OCI-M1 (cell line): Measurements from ENCODE around the gene TEX264.
"Not testable (repeated sequence)": the region's sequence is repeated elsewhere in the genome, so short reads cannot be mapped to it uniquely, and the experiment has no call there.

ENCODE experiments used
- DNase-seq: peaks from one replicate; lab custom pipeline; 2025; lab: John Stamatoyannopoulos, UW

The TEX264 gene, protein sequence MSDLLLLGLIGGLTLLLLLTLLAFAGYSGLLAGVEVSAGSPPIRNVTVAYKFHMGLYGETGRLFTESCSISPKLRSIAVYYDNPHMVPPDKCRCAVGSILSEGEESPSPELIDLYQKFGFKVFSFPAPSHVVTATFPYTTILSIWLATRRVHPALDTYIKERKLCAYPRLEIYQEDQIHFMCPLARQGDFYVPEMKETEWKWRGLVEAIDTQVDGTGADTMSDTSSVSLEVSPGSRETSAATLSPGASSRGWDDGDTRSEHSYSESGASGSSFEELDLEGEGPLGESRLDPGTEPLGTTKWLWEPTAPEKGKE

DNA sequence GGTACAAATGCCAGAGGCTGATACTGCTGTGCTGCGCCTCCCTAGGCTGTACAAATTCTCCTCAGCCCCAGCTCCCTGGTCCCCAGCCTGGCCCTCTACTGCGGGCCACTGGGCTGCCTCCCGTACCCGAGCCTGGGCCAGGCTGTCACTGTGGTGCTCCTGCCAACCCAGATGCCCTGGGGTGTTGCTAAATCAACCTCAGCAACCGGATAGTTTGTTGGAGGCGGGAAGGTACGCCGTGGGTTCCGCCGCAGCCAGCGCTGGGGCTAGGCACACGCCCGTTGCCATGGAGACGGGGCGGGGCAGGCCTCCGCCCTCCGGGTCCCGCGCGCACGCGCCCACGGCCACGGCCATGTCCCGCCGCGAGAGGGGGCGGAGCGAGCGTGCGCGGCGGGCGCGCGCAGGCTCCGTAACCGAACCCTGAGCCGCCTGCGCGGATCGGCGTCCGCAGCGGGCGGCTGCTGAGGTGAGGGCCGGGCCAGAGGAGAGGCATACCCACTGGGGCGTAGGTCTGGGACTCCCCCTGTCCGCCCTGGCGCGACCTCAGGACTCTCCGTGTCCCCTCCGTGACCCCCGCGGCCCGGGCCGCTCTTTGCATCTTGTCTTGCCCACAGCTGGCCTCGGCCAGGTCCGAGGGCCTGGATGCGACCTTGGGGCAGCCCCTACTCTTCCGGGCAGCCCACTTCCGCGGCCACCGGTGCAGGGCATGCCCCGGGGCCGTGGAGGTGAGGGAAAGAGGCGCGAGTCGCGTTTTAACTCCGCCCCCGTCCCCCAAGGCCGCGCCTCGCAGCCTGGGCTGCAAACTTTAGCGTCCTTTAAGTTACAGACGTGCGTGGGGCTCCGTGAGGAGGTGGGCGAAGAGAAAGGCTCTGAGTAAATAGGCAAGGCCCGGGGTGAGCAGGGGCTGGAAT, at the start of gene TEX264:
TSS of gene TEX264 (plus strand) at position 430 of the 911 bp plus-strand sequence. CDS start 3,053 bp downstream, outside the sequence.
- DNase-seq = peak; percentile 79

DNA sequence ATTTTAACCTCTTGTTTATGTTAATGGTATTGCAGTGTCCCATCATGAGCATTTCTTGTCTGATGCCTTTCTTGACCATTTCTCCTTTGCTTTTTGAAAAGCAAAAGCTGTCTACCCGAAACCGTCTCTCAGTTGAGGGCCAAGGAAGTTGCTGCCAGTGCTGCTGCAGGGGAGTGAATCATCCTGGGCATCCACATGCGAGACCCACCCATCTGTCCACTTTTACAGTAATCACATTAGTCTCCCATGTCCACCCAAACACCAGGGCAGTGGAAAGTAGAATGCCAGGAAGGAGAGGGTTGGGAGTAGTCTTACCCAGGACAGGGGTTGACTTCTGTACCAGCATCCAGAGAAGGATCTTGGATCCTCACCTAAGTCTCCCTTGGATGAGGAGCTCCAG, 48.6 kb upstream of the TEX264 start:
- no peak for DNase-seq

DNA sequence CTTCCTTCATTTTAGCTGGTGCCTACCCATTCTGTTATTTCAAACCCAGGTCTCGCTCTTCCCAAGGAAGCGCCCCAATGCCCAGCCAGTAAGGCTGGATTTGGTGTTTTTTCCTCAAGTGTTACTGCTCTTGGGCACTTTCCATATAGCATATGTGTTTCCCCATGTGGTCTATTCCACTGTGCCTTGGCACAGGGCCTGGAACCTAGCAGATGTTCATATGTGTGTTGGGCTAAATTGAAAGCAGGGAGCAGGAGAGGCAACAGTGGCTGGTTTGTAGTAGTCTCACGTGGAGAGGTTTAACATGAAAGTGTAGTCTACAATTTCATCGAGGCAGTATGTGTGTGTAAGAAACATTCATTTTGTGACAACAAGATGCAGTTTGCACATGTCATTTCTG, 48.2 kb upstream of the TEX264 start:
- no peak for DNase-seq

DNA sequence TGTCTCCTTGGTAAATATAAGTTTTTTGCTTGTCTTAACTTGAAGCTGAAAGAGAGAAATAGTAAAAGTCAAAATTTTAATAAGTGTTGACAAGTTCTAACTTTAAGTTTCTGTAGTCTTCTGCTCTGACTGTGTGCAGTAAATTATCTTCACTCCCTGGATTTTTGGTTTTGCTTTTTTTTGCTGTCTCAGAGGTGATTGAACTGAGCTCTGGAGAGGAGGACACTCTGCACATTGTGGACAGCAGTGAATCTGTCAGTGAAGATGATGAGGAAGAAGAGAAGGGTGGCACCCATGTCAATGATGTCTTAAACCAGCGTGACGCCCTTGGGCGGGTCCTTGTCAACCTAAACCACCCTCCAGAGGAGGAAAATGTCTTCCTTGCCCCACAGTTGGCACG, 40.5 kb upstream of the TEX264 start:
- no peak for DNase-seq

DNA sequence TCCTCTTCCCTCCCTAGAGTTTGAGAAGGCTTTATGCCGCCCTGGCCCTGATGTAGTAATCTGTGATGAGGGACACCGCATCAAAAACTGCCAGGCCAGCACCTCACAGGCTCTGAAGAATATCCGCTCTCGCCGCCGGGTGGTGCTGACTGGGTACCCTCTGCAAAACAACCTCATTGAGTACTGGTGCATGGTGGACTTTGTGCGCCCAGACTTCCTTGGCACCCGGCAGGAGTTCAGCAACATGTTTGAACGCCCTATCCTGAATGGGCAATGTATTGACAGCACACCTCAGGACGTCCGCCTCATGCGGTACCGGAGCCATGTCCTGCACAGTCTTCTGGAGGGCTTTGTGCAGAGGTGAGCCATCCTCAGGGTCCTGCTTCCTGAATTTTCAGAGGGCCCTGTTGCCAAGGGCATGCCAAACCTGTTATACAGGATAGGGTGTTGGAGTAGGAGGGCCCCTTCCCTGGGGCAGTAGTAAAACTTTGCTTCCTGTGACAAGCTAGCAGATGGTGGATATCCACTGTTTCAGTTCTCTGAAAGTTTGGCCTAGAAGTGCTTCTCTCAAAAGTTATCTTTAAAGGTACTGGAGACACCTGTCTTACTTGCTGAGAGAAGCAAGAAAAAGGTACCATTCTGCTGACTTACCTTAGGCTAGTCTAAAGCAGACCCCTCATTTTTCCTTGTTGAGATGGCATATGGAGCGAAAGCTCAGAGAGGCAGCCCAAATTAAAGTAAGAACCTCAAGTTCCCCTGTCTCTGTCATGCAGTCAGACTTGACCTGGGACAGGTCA, 33.7 kb upstream of the TEX264 start:
- no peak for DNase-seq

DNA sequence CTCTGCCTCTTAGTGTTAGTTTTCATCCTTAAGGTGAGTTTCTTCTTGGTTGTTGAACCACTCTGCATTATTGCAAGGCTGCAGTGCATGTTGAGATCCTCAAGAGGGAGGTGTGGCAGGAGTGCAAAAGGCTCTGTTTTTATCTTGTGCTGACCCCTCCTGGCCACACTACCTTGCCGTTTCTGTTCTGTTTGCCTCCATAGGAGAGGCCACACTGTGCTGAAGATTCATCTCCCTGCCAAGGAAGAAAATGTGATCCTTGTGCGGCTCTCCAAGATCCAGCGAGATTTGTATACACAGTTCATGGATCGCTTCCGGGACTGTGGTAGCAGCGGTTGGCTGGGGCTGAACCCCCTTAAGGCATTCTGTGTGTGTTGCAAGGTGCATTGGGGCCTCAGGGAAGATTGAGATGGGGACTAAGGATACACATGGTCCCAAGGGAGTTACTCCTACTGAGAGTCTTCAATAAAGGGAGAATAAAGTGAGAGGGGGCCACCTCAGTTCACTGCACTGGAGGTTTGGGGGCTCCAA, 33.0 kb upstream of the TEX264 start:
- DNase-seq = peak; percentile 71

DNA sequence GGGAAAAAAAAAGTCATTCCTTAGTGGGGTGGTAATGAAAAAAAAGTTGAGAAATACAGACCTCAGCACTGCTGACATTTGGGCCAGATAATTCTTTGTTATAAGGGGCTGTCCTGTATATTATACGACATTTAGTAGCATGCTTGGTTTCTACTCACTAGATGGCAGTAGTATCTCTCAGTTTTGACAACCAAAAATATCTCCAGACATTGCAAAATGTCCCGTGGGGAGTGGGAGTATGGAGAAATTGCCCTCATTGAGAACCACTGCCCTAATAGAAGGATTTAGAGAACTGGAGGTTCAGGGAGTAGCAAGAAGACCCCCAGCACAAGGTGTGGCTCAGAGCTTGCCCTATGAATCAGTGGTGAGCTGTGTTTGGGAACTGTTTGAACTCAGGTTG, 28.6 kb upstream of the TEX264 start:
- peak; percentile 12 for DNase-seq

DNA sequence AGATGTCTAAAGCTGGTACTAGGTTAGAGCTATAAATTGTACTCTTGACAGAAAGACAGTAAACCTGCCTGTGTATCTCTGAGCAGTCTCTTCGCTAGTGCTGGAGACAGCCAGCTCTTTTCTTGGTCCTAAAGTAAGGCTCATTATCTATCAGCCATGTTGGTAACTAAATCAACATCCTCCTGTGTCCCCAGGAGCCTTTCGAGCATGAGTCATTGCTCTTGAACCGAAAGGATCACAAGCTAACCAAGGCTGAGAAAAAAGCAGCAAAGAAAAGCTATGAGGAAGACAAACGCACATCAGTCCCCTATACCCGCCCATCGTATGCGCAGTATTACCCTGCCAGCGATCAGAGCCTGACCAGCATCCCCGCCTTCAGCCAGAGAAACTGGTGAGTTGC, 25.0 kb upstream of the TEX264 start:
- DNase-seq = no peak

DNA sequence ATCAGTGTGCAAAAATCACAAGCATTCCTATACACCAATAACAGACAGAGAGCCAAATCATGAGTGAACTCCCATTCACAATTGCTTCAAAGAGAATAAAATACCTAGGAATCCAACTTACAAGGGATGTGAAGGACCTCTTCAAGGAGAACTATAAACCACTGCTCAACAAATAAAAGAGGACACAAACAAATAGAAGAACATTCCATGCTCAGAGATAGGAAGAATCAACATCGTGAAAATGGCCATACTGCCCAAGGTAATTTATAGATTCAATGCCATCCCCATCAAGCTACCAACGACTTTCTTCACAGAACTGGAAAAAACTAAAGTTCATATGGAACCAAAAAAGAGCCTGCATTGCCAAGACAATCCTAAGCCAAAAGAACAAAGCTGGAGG, 18.9 kb upstream of the TEX264 start:
- not testable (repeated sequence) for DNase-seq

DNA sequence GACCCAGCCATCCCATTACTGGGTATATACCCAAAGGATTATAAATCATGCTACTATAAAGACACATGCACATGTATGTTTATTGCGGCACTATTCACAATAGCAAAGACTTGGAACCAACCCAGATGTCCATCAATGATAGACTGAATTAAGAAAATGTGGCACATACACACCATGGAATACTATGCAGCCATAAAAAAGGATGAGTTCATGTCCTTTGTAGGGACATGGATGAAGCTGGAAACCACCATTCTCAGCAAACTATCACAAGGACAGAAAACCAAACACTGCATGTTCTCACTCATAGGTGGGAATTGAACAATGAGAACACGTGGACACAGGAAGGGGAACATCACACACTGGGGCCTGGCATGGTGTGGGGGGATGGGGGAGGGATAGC, 17.6 kb upstream of the TEX264 start:
- not testable (repeated sequence) for DNase-seq

DNA sequence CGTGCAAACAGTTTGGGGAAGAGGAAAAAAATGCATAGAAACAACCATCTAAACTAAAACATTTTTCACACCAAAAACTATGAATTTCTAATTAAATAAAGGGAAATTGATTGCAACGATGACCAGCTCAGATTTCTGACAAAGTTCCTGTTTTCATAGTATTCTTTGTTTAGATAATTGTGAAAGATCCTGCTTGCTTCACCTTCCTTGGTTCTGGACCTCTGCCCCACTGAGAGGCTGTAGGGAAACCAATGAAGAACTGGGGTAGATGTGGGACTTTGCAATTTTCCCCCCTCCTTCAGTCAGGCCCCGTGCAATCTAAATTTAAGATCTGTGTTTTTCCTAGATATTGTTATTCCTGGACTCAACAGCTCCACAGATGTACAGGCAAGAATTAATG, 13.8 kb upstream of the TEX264 start:
- DNase-seq = no peak

DNA sequence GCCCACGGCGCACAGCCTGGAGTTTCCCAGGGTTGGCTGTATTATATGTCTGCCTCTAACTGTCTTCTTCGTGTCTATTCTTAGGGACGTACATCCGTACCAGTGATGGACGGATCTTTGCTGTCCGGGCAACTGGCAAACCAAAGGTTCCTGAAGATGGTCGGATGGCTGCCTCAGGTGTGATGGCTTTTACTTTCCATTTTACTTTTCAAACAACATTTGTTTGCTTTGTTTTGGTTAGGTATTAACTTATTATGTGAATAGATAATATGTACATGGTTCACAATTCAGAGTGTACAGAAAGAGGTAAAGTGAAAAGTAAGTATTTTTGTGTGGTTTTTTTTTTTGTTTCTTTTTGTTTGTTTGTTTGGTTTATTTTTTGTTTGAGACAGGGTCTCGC, 11.1 kb upstream of the TEX264 start:
- no peak for DNase-seq

DNA sequence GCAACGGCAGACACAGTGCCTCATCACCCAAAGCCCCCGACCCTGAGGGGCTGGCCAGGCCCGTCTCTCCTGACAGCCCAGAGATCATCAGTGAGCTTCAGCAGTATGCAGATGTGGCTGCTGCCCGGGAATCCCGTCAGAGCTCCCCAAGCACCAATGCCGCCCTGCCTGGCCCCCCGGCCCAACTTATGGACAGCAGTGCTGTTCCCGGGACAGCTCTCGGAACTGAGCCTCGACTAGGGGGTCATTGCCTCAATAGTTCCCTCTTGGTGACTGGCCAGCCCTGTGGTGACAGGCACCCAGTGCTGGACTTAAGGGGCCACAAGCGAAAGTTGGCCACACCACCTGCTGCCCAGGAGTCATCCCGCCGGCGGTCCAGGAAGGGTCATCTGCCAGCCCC, 8.6 kb upstream of the TEX264 start:
- no peak for DNase-seq

DNA sequence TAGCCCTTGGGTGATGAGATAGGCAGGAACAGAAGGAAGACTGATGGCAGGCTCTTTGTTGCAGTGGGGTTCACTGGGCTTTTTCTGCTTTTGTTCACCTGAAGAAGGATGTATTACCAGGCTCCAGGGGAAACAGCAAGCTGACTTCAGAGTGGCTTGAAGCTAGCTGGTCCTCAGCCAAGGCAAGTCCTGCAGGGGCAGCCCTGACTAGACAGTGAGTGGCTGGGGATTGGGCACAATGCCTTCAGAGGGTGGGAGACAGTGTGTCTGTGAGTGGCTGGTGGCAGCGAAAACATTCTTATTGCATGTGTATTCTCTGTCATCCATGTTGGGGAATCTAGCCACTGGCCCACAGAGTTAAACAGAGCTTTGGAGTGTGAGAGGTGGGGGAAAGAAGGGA, 2.3 kb upstream of the TEX264 start:
- DNase-seq = no peak

DNA sequence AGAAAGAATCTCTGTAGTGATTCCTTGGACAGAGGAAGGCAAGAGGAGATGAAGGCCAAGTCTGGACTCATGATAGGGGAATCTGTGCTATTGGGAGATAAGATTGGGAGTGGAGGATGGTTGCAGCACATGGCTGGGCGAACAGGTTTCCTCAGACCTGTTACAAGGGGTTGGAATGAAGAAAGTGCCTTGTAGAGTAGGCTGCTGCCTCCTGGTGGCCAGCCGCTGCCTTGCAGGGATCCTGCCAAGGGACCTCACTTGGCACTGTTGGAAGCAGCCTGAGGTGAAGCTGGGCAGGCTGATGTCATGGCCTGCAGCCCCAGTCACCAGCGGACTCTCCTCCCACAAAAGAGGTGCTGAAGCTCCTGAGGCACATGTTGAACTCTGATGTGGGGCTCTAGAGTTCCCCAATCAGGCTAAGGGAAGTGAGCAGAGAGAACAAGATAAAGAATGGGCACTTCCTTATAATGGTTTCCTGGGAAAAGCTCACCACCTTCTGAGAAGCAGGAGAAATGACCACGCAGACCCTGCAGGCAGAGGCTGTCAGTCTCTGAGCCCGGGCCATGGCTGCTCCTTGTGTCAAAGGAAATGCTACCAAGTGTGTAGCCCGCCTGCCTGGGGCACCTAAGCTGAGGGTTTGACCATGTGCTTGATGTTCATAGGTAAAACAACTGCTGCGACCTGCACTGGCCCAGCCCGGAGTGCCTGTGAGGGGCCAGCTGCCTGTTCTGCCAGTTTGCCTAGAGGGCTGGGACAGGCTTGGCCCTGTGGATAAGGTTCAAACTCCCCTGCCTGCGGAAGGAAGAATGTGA, 1.6 kb upstream of the TEX264 start:
- DNase-seq = peak; percentile 90

DNA sequence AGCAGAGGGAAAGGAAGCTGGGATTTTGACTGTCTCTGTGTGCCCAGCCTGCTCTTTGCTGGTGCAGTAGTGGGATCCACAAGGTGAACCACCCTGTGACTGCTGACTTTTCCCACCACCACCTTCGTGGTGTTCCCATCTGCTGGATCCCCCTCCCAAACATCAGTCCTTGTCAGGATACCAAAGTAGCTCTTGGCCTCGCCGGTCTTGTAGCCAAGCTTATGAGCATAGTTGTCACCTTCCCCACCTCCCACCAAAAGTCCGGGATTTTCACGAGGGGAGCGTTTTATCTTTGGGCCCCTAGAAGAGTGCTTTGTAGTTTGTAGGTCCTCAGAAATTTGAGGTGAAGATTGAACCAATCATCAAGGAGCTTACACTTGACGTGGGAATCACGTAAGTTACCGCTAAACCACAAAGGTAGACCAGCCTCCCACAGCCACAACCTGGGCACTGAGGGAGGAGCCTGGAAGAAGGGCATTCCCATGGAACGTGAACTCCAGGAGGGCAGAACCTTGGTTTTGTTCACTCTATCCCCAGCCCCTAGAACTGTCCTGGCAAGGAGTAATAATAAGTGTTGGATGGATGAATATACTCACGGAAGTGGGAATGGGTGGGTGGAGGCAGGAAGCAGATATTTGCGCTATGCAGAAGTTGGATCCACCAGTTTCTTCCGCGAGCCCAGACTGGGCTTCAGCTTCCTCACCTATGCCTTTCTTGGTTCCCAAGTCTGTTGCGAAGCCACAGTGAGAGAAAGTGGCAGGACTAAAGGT, 814 bp upstream of the TEX264 start:
- no peak for DNase-seq

DNA sequence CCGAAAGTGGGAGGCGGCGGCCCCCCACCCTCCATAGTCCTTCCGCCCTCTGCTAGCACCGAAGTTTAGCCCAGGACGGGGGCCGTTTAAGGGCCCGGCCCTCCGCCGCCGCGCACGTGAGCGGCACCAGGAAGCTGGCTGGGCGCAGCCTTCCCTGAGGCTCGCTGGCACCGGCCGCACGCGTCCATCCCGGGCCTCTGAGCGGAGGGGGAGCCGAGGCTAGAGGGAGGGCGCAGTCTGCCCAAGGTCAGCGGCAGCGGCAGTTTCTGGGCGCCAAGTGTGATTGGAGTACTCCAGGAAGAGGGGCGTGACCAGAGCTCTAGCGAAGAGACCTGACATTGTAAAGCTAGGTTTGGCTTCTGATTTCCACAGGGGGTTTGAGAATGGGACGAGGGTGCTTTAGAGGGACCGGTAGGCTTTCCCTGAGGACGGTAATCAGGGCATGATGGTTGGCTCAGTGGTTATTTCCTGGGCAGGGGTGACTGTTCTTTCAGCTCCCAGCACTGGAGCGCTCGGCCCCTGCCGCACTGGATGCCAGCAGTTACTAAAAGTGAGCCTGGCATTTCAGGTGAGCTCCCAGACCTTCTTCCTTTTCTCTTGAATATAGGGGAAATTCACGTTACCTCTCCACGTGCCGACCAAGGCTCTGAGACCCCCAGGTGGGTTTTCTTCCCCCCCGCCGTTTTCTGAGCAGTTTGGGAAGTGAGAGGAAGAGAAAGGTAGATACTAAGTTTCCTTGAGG, 853 bp downstream of the TEX264 start:
- peak; percentile 59 for DNase-seq

DNA sequence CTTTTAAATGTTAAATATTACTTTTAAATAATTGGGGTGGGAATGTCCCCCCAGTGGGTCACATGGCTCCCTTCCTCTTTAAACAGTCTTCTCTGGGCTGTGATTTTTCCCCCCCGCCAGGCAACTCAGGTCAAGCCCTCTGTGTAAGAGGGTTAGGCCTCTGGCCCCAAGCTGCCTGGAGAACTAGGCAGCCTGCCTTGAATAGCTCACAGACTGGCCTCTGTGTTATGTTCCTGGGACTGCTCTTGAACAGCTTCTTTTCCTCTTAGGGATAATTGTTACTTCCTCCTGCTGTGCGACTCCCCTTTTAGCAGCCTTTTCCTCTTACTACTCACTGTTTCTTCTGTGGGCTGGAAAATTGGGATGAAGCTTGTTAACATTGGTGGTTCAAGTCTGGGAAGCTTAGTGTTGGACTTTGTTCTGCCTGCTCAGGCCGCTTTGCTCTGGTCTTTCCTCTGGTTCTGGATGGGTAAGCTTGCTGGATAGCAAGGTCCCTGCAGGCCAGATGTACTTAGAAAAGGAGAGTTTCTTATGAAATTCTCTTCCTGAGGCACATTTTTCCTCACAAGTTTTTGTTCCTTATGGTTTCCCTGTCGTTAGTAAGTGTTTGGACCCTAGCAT, 2.2 kb downstream of the TEX264 start:
- no peak for DNase-seq
